Globus pallidus (tissue), 1 donor: ENCODE results near the gene PVRIG.
"Not testable (repeated sequence)": the region's sequence is repeated elsewhere in the genome, so short reads cannot be mapped to it uniquely, and the experiment has no call there.

Source experiments
- DNase-seq: peaks from one replicate; pipeline ENCODE4 v3.0.0-alpha.2; 2015; ENCODE audit warnings: low spot score

The PVRIG gene

DNA sequence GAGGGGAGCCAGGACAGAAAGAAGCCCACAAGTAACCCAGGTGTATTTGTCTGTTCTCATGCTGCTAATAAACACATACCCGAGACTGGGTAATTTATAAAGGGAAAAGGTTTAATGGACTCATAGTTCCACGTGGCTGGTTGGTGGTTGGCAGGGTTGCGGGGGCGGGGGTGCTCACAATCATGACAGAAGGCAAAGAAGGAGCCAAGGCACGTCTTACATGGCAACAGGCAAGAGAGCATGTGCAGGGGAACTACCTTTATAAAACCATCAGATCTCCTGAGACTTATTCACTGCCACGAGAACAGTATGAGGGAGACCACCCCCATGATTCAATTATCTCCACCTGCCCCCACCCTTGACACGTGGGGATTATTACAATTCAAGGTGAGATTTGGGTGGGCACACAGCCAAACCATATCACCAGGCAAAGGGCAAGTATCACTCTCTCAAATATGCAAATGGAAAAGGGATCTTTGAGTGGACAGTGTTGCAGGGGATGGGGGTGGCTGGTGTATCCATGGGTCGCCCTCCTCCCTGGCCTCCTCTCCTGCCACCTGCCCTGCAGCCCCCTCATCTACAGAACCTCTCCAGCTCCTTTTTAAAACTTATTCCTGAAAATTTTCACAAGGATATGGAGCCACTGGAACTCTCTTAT is 15.0 kb downstream of the PVRIG start:
- DNase-seq = not testable (repeated sequence)

DNA sequence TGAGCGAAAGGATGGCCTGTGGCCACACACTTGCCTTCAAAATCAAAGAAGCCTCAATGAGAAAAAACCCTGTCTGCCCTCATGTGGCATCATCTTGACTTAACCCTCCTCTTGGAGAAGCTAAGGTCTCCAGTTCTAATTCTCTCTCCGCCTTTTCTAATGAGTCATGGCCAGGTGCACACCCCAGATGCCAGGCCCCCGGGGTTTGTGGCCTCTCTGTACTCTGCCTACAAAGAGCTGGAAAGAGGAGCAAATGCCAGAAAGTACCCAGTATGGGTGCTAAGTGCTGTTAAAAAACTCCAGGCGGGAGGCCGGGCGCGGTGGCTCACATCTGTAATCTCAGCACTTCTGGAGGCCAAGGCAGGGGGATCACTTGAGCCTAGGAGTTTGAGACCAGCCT is 20.2 kb downstream of the PVRIG start:
- DNase-seq = not testable (repeated sequence)

DNA sequence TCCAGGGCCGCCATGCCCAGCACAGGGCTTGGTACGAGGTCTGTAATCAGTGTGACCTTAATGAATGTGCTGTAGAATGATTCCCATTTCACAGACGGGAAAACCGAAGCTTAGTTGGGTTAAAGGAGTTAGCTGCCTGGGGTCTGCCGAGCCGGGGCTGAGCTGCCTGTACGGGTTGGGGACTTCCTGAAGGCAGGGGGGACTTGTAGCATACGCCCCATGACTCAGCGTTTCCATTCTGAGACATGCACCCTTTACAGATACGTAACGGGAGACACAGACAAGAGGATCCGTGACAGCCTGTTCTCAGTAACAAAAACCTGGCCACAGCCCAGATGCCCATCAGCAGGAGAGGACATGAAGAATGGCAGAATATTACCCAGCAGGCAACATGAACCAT is 23.6 kb downstream of the PVRIG start:
- not testable (repeated sequence) for DNase-seq

DNA sequence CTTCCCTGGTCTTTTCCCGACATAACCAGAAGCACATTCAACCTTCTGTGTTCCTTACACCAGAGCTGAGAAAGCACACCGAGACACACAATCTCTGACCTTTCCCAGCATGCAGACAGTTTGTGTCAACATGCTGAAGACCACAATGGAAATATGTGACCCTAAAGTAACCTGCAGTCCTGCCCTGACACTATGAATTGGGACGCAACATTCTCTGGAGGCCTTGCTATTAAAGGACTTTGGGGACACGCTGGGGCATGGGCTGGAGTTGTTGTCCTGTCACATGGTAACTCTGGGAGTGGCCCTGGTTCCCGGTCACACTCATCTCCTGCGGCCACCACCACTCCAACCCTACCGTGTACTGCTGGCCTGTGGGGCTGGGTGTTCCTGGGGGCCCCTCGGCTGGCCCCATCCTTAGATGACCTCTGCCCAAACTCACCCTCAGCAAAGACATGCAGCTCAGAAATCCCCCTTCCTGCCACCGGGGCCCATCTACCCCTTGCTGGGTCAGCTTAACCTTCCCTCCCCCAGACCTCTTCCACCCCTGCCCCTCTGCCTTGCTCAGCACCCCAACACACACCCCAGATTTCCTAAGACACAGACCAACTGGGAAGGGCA is 25.3 kb downstream of the PVRIG start:
- DNase-seq = not testable (repeated sequence)

DNA sequence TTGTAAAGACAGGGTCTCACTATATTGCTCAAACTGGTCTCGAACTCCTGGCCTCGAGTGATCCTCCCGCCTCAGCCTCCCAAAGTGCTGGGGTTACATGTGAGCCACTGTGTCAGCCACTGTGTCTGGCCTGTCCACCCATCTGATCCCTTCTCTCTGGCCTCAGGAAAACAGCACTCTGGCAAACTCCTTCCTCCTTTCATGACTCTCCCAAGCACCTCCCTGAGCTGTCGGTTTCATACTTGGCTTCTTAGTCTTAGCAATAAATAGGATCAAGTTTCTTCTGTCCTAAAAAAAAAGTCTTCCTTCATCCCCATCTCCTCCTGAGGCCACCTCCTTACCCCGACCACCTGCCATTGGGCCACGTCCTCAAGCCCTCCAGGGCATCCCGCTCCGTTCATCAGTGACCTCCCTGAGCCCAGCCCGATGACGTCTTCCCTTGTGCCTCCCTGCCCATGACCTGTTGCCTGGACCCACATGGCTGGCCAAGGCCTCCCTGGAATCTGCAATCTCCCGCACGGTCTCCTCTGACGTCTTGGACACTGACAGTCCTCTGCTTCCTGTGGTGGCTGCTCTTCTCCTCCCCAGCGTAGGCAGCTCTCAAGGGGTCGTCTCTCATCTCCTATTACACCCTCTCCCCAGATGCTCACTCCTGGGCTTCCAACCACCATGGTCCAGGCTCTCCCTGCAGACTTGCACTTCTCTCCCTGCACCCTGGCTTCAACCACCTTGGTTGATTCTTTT is 26.5 kb downstream of the PVRIG start:
- not testable (repeated sequence) for DNase-seq

DNA sequence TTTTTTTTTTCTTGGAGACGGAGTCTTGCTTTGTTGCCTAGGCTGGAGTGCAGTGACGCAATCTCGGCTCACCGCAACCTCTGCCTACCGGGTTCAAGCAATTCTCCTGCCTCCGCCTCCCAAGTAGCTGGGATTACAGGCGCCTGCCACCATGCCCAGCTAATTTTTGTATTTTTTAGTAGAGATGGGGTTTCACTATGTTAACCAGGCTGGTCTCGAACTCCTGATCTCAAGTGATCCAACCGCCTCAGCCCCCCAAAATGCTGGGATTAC is 27.1 kb downstream of the PVRIG start:
- not testable (repeated sequence) for DNase-seq

DNA sequence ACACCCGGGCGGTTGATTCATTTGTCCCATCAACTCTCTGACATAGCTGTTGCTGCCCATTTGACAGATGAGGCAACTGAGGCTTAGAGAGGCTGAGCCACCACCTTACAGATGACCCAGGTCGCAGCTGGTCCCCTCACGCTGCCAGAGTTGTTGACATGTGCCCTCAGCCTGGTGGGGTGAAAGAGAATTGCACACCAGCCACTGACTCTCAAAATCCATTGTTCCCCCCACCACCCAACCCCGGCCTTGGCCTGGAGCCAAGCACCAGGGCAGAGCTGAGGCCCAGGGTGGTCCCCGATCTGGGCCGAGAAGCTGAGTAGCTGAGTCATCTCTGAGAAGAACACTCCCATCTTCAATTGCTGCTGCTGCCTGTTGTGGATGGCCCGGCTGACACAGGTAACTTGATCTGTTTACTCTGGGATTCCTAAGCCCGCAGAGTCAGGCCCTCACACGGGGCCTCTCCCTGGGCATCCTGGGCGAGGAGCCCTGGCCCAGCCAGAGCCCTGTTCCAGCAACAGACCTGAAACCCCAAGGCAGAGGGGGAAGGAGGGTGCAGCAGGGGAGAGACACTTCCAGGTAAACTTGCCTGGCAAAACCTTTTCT is 27.5 kb downstream of the PVRIG start:
- no peak for DNase-seq

DNA sequence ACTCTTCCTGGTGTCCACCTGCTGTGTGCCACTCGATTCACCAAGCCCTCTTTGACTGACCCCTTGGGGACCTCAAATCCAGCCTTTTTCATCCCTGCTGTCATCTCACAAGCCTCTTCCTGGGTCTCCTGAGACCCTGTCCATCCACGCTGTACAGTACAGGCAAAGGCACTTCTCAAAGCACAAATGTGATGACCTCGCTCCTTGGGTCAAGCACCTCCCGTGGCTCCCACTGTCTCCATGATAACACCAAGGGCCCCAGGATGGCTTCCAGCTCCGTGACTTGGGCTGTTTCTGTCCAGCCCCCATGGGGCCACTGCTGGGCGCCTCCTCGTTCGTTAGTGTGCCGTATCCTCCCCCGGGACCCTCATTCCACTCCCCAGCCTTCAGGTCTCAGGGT is 28.7 kb downstream of the PVRIG start:
- no peak for DNase-seq

DNA sequence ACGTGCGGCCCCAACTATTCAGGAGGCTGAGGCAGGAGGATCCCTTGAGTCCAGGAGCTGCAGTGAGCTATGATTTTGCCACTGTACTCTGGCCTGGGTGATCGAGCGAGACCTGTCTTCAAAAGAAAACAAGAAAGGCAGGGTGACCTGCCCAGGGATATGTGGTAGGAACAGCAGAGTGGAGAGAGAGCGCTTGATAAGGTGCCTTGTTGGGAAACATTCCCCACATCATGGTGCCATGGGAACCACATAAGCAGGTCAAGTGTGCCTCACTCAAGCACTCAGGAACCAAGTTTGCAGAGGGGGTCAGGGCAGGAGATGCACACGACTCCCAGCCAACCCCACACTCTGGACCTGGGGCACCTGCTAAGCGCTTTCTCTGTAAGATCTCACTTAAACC is 37.3 kb downstream of the PVRIG start:
- no peak for DNase-seq

DNA sequence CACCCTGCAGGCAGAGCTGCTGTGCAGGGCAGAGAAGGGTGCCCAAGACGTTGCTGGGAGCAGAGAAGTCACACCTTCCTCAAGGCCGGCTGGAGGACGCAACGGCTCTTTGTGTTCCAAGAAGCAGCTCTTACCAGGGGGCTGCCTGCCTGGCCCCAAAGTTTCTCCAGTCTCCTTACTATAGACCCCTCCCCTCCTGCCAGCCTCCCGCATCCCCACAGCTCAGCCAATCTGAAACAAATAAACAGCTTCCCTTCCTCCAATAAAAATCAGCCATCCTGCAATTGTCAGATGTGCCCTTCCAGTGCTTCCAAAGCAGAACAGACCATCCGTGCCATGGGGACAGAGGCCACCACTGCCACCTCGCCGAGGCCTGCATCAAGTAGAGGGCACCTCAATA is 40.2 kb downstream of the PVRIG start:
- not testable (repeated sequence) for DNase-seq

DNA sequence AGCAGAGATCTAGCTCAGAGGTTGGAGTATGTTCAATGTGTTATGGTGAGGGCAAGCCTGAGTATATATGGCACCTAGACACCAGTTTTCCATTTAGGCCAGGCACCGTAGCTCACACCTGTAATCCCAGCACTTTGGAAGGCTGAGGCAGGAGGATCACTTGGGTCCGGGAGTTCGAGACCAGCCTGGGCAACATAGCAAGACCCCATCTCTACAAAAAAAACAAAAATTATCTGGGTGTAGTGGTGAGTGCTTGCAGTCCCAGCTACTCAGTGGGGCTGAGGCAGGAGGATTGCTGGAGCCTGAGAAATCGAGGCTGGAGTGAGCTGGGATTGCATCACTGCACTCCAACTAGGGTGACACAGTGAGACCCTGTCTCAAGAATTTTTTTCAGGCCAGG is 43.1 kb downstream of the PVRIG start:
- not testable (repeated sequence) for DNase-seq

DNA sequence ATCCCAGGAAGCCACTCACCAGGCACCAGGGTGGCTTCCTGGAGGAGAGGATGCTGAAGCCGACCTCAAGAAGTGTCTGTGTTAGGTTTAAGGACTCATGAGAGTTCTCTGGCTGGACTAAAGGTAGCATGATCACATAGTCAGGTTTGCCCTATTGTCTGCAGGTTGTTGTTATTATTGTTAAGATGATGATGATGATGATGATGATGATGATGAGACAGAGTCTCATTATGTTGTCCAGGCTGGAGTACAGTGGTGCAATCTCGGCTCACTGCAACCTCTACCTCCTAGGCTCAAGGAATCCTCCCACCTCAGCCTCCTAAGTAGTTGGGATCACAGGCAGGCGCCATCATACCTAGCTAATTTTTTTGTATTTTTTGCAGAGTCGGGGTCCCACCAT is 44.5 kb downstream of the PVRIG start:
- DNase-seq = not testable (repeated sequence)

DNA sequence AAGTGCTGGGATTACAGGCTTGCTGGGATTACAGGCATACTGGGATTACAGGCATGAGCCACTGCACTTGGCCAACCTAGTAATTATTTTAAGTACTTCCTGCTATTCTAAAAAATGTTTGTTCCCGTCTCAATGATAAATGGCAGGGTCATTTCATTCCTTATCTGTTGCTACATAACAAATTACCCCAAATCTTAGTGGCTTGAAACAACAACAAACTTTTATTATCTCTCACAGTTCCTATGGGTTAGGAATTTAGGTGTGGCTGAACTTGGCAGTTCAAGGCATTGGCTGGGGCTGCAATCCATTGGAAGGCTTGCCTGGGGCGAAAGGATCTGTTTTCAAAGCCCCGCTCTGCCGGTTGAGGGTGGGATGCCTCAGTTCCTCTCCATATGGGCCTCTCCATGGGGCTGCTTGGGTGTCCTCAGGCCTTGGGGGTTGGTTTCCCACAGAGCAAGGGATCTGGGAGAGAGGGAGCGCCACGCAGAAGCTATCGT is 45.0 kb downstream of the PVRIG start:
- DNase-seq = not testable (repeated sequence)

DNA sequence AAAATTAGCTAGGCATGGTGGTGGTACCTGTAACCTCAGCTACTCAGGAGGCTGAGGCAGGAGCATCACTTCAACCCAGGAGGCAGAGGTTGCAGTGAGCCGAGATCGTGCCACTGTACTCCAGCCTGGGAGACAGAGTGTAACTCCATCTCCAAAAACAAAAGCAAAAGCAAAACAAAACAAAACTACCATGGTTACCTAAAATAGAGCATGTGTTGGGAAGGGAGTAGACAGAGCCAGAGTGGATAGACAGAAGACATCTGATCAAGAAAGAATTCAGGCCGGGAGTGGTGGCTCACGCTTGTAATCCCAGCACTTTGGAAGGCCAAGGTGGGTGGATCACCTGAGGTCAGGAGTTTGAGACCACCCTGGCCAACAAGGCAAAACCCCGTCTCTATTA is 46.1 kb downstream of the PVRIG start:
- not testable (repeated sequence) for DNase-seq

DNA sequence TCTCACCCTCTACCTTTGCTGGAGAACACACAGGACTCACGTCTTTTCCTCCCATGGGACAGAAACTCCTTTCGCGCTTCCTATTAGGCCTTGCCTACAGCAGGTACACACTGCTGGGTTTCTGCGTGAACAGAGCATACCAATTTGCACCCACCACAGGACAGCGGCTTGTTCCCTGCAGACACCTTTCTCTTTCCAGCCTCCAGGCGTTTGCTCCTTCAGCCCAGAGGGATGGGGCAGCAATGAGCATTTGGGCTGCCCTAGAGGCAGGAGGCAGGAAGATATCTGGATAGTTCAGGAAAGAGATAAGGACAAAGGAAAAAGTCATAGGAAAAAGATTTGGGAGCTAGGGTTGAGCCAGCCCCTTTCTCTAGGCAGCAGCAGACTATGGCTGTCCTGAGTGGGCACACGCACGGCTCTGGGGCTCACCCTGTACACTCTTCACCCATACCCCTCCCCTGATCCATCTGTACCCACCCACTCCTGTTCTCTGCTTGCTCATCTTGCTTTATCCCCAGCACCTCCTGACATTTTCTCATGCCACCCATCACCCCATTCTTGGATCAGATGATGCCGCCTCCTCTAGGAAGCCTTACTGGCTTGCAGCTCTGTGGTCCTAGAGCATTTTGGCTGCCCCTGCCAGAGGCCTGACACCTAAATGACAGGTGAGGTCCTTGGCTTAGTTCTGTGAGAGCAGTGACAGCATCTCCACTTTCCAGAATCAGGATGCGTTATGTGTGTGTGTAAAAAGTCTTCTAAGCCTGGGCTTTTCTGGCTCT is 47.0 kb downstream of the PVRIG start:
- no peak for DNase-seq

DNA sequence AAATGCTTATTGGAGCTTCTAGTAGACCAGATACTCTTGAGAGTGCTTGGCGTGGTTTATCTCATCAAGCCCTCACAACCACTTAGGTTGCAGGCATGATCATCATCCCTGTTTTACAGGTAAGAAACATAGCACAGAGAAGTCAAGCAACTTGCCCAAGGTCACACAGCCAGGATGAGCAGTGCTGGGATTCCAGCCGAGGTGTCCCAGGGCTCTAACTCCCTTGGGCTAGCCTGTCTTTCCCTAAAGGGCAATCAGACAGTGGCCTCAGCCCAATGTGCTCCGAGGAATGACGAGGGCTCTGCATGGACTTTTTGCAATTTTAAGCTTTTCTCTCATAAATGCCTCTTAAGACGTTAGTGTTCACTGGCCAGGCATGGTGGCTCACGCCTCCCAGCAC is 47.9 kb downstream of the PVRIG start:
- no peak for DNase-seq

DNA sequence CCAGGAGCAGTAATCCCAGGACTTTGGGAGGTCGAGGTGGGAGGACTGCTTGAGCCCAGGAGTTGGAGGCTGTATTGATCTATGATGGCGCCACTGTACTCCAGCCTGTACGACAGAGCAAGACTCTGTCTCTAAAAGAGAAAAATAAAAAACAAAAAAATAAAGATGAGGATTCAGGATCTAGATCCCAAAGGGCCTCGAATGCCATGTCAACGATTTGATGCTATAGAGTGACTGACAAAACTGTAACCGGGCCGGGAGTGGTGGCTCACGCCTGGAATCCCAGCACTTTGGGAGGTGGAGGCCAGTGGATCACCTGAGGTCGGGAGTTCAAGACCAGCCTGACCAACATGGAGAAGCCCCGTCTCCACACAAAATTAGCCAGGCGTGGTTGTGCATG is 49.1 kb downstream of the PVRIG start:
- not testable (repeated sequence) for DNase-seq

DNA sequence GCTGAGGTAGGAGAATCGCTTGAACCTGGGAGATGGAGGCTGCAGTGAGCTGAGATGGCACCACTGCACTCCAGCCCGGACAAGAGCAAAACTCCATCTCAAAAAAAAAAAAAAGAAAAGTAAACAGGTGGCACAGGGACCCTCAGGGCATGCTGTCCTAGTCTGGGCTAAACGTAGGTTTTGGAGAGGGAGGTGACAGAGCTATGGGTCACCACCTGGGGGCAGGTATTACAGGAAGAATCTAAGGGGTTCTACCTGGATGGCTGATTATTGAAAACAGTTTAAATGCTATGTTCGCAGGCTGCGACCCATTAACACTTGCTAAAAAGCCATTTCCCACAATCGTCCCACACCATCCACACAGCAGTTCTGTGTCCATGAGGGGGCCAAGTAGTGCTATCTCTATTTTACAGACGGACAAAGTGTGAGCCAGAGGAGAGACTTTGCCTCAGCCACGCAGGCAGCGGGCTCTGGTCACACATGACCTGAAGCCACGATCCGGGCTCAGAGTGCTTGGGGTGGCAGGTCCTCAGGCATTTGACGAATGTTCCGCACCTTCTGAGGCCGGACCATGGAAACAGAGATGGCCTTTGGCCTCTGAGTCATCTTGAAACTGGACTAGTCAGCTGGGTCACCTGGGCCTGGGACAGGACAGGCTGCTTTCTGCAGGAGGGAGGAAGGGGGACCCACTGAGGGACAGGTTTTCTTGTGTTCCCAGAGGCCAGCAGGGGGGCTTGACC is 49.7 kb downstream of the PVRIG start:
- not testable (repeated sequence) for DNase-seq

DNA sequence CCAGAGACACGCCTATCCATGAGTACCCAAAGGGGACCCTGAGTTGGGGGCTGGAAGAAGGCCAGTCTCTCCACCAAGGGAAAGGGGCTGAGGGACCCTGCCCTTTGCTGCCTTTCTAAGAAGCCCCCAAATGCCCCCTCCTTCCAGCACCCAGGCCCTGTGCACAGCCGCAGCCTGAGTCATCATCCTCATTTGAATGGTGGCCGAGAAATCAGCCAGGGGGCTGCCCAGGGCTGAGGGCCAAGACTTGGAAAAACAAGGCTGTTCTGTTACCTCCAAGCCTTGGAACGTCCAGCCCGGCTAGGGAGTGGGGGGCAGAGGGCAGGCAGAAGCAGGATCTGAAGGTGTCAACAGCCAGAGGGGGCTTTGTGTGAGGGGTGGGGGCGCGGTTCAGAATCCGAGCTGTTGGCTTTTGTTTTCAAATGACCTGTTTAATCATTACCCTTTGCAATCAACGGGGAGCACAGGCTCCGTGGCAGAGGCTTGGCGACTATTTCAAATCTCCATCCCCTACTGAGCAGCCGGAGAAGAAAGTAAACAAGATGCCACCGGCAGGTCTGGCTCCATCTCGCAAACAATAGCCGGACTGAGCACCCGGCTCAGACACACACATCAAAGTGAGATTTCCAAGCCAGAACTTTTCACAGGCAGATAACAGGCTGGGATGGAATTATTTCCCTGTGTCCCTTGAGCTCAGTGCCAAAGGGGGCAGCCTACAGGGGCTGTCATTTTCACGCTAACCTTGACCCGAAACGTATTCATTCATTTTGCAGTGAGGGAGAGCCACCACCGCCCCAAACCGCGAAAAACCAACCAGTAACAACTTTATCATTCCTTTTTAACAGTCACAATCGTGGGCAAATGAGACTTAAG is 50.5 kb downstream of the PVRIG start:
- DNase-seq = peak; percentile 35
